Activated CD8-positive, alpha-beta memory T cell treated with anti-CD3 and anti-CD28 coated beads, Interleukin-2, amount 50 U/mL, for 24 hours (primary cell): ENCODE measurements around the gene AUH.
"Not testable (repeated sequence)": the region's sequence is repeated elsewhere in the genome, so short reads cannot be mapped to it uniquely, and the experiment has no call there.

ENCODE experiments used
- DNase-seq: peaks from one replicate; pipeline ENCODE4 v3.0.0-alpha.2; 2020; ENCODE audit errors: extremely low read depth

The AUH gene

DNA sequence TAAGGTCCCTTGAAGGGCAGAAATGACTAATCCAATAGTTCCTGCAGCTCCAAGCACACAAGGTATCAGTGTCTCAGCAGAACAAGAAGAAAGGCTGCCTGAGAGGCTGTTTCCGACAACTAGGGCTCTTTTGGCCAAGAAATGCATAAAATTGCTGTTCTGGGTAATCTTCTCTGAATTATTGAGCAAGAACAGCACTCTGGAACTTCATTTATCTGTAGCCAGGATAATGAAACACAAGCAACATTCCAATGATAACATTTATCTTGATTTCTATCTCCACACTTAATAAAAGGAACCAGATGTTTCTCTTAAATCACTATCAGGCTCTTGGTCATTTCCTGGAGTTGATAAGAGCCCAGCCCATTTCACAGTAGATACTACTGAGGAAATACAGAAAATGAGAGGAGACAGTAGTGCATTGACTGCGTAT lies 17.0 kb upstream of the AUH start:
- no peak for DNase-seq

DNA sequence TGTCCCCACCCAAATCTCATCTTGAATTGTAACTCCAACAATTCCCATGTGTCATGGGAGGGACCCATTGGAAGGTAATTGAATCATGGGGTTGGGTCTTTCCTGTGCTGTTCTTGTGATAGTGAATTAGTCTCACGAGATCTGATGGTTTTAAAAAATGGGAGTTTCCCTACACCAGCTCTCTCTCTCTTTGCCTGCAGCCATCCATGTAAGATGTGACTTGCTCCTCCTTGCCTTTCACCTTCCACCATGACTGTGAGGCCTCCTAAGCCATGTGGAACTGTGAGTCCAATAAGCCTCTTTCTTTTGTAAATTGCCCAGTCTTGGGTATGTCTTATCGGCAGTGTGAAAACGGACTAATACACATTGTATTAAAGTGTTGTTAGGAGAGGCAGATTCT lies 16.3 kb upstream of the AUH start:
- DNase-seq = not testable (repeated sequence)

DNA sequence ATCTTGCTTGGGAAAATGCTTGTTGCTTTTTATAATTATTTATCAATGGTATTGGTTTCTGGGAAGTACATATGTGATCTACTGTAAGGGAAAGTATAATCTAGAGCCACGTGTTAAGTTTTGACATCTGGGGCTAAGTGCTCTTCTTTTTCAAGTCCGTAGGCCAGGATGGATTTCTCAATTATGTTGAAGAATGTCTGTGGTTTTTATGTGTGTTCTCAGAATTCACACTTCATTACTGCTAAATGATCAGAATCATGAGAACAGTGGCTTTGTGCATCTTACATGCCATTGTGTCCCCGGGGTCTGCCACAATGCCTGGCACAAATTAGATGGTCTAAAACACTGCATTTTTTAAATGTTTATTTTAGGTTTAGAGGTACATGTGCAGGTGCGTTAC lies 14.5 kb upstream of the AUH start:
- DNase-seq = no peak

DNA sequence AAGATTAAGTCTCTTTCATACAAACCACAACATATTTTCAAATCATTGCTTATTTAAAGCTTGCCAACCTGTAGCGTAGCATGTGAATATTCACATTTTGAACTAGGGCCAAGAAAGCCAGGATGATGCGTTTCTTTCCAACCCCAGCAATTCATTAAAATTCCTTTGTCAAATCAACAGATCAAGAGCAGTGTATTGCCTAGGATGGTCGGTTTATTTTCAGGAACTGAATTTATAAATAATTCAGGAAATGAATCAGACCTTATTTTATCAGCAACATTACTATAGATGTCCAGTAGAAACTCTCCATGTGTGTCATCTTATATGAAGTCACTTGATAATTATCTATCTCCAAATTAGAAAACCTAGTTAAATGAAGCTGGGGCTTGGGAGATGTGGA lies 13.2 kb upstream of the AUH start:
- no peak for DNase-seq

DNA sequence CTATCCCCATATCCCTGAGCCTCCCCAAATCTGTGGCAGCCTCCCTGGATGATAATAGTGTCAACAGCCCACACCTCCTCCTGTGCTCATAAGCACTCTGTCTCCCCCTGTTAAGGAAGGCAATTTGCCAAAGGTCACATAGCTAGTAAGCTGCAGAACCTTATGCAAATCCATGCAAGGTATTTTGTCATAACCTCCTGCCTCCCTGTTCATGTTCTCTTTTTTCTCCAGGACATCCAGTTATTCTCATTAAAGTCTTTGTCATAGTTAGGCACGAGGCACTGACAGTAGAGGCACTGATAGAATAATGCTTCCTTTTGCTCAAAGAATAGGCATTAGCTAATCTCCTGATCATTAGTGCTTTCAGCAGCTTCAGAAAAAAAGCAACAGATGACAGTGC lies 10.2 kb upstream of the AUH start:
- no peak for DNase-seq

DNA sequence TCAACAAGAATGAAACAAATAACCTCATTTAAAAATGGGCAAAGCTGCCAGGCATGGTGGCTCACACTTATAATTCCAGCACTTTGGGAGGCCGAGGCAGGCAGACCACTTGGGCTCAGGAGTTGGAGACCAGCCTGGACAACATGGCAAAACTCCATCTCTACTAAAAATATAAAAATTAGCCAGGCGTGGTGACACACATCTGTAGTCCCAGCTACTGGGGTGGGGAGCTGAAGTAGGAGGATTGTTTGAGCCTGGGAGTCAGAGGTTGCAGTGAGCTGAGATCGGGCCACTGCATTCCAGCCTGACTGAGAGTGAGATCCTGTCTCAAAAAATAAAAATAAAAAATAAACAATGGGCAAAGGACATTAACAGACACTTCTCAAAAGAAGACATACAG lies 8.3 kb upstream of the AUH start:
- not testable (repeated sequence) for DNase-seq

DNA sequence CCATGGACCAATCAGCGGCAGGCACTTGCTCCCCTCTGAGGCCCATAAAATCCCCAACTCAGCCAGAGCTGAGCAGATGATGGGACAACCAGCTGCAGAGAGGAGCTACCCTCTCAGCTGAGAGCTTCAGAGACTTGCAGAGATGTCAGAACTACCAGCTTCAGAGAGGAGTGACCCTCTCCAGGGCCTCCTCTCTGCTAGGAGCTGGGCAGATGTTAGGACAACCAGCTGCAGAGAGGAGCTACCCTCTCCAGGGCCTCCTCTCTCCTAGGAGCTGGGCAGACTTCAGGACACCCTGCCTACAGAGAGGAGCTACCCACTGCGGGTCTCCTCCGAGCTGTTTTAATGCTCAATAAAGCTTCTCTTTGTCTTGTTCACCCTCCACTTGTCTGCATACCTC lies 3.0 kb upstream of the AUH start:
- DNase-seq = no peak

DNA sequence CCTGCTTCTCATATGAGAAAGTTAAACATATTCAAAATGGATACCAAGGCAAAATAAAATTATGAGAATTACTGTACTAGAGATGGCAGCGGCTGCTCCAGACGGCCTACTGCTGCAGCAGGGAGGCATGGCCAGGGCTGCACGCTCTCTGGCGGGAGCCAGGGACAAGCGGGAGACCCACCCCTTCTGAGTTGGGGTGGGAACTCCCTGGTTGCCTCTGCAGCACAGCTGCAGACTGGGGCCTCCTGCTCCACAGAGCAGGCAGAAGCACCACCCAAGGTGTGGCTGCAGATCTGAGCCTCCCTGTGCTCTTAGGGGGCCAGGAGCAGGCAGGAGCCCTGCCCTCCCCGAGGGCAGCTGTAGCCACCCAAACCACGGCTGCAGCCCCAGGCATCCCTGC lies 2.3 kb upstream of the AUH start:
- DNase-seq = no peak

DNA sequence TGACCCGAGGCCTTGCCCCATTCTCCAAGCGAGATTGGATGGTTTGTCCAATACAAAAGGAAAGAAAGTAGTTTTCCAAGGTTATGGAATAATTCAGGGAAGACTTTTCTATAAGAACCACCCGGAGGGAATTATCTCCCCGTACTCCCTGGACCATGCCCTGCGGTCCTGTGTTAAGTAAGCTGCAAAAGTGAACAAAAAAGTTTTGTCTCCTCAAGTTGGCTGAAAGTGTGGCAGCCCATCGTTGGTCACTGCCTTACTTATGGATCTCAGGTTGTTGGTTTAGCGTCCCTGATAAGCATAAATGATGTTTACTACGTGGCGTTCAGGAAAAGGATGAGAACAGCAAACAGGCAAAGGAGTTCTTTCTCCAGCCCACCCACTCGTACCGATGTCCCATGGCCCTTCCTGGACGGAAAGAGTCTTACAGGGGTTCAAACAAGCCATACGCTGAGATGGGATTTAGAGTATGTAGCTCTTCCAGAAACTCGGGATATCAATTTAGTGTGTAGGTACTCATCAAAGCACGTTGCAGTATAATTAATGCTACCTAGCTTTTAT lies 413 bp upstream of the AUH start:
- no peak for DNase-seq

DNA sequence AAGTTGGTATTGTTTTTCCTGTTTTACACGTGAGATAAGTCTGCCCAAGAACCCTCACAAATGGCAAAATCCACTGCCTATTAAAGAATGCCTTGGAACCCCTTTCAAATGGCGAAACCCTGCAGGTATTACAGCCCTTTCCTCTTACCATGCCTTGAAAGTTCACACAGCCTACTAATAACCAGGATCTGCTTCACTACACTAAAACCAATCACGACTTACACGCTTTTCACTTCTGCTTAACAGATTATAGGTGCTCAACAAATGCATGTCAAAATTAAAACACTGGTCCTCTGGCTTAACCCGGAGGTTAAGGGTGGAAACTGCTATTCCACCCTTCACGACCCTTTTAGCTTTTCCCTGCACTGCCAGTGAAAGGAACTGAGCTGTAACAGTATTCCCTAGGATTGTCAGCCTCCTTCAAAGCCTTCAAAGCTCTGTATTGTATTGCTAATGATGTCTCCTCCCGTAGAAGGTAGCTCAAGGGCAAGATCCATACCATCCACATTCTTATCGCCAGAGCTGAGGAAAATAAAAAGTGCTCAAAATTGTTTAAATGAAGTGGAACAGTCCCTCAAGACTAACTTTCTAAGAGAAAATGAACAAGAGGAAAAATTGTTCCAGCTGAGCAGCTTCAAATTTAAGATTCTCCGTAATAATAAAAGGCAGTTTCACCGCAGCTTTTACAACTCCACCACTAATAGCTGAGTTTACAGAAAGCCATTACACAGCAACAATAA lies 997 bp downstream of the AUH start:
- no peak for DNase-seq

DNA sequence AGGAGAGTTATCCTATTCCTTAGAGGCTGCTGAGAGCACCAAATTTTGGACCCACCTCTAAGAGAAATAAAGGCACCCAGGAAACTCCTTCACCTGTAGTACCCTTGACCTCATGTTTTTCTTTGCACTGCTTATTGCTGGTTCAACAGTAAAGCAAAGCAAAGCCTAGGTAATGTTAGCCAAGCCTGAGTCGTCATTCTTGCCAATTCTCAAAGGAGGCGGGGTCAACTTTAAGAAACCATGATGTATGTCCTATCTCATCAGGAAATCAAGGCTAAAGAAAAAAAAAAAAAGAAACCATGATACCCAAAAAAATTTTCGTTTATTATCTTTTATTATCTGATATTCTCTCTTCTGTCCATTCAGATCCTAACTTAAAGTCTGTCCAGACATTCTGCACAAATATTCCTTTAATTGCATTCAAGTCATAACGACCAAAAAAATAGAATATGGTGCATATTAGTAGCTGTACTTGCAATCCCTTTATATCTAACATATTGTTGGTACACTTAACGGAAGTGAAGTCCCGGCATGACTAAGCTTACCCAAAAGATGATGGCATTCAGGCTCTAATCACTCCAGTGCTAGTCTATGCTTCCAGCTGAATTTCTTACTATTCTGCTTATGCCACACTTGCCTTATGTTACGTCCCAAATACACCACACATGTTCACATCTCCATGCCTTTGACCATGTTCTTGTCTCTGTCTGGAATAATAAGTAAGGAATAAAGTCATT lies 1.8 kb downstream of the AUH start:
- no peak for DNase-seq

DNA sequence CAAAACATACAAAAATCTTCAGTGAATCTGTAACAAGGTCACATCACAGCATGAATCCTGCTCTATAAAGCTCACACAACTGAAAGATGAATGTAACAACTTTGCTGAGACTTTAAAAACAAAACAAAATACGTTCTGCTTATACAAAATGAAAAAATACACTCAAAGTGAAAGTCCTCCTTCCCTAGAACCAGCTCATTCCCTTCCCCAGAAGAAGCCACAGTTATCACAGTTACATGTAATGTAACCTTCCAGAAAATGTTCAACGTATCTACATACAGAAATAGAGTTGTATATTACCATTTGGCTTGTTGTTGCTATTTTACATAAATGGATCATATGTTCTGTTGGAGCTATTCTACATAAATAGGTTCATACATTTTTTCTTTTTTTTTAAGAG lies 2.6 kb downstream of the AUH start:
- no peak for DNase-seq

DNA sequence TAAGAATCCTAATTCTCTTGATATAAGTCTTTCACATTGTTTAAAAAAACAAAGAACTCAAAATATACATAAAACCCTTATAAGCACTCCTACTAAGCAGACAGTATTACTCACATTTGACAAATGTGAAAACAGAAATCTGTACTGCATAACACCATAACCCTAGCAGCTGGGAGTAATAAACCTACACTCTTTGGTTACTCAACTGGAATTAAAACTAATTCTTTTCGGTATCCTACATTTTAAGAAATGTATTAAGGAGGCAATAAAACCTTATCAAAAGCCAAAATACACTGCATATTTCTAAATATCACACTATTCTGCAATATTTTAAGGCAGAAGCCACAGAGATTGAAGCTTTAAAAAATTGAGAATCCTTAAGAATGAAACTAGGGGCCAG lies 6.8 kb downstream of the AUH start:
- no peak for DNase-seq

DNA sequence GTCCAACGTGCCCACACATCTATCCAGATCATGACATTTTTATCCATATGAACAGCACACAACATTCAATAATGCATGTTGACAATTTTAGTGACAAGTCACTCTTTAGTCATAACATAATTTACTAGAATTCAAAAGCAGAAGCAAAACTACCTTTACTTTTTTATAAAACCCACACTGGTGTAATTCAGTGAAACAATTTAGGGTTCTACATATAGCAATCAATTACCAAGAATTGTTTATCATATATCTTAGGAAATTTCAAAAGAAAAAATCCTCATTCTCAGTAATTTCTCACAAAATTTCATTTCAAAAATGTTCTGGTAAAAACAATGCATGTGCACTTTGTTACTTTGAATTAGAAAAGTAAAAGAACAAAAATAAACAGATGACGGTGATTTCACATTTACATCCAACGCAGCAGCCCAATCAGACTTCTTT lies 12.6 kb downstream of the AUH start:
- no peak for DNase-seq

DNA sequence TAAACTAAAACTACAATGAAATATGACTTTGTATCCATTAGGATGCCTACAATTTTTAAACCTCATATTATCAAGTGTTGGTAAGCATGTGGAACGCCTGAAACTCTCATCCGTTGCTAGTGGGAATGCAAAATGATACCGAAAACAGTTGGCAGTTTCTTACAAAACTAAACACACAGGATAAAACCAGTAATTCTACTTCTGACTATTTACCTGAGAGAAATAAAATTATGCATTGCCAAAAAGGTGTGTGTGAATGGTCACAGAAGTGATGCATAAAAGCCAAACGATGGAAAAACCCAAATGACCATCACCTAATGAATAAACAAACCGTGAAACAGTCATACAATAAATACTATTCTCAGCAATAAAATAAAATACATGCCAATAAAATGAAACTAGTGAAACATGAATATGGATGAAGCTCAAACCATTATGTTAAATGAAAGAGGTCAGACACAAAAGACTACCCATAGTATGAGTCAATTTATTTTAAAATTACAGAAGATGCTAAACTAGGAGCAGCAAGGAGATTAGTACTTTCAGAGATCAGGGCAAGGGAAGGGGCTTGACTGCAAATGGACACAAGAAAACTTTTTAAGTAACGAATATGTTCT lies 13.4 kb downstream of the AUH start:
- no peak for DNase-seq

DNA sequence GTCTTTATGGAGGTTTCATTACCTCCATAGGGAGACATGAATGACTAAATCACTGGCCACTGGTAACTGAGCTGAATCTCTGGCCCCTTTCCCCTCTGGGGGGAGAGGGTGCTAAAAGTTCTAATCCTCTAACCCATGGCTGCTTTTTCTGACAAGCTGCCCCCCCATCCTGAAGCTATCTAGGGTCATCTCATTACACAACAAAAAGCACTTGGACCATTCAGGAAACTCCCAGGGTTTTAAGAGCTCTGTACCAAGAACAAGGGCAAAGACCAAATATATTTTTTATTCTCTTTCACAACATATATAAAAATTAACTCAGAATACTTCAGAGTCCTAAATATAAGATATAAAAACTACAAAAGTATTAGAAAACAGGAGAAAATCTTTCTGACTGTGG lies 14.3 kb downstream of the AUH start:
- DNase-seq = no peak

DNA sequence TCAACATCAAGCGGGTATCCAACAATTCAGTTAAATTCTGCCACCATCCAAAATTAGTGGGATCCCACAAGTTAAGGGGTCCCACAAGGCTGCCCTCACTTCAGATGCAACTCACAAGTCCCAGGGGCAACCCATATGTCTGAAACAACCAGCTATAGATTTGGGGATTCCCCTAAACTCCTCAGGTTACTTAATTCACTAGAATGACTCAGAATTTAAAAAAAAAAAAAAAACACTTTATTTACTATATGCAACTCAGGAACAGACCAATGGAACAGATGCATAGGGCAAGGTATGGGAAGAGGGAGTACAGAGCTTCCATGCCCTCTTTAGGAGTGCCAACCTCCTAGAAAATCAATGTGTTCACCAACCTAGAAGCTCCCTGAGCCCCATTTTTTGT lies 15.1 kb downstream of the AUH start:
- DNase-seq = no peak

DNA sequence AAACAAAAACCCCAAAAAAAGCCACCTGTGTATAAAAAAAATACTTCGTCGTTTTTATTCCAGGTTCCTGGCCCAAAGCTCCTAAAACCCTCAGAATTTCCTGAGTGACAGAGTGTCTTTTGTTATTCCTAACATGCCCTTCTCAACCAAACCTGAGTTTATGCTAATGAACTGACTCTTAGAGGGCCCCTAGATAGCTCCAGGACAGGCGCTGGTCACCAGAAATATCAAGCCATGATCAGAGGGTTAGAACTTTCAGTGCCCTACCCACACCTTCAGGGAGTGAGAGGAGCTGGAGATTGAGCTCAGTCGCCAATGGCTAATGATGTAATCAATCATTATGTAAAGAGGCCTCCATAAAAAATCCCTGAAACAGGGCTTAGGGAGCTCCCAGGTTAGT lies 15.7 kb downstream of the AUH start:
- no peak for DNase-seq

DNA sequence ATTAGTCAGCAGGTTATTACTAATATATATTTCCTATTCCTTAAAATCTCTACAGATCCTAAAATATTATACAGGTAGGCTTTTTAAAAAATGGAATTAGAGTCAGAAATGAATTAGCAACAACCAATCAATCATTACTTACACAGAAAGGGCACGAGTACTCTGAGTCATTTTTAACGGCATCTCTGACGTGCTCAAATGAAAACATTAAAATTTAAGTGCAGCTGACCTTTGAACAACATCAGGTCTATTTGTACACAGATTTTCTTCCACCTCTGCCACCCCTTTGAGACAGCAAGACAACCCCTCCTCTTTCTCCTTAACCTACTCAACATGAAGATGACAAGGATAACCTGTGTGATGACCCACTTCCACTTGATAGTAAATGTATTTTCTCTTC lies 19.1 kb downstream of the AUH start:
- DNase-seq = no peak

DNA sequence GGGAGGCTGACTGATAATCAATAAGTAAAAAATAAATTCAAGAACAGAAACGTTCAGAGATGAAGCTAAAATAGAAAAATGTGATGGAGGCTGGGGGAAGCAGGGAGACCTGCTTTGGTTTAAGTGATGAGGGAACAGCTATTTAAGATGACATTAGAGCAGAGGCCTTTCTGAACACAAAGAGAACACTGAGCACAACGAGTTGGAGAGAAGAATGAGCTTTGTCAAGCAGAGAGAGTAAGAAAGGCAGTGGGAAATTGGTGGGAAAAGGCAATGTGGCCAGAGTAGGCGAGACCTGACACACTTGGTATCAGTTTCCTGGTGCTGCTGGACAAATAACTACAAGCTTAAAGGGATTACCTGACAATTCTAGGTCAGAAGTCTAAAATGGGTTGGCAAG lies 20.0 kb downstream of the AUH start:
- DNase-seq = no peak

DNA sequence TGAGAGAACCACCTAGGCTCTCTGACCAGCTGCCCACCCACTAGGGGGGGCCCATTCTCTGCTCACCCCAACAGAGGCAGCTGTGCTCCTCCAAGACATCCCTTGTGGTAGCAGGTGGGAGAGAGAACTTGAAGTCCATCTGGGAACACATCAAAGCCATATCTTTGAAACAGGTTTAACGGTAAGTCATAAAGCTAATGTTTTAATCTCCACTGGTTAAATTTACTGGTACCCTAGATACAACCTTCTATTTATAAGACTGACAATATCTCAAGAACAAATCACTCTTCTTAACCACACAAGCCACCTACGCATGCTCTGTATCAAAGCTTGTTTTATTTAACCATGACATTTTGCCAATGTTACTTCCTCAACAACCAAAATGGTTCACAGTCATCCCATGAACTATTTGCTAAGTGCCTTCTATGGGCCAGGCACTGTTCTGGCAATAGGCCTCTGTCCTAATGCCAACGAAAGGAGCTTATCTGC lies 20.4 kb downstream of the AUH start:
- DNase-seq = no peak

DNA sequence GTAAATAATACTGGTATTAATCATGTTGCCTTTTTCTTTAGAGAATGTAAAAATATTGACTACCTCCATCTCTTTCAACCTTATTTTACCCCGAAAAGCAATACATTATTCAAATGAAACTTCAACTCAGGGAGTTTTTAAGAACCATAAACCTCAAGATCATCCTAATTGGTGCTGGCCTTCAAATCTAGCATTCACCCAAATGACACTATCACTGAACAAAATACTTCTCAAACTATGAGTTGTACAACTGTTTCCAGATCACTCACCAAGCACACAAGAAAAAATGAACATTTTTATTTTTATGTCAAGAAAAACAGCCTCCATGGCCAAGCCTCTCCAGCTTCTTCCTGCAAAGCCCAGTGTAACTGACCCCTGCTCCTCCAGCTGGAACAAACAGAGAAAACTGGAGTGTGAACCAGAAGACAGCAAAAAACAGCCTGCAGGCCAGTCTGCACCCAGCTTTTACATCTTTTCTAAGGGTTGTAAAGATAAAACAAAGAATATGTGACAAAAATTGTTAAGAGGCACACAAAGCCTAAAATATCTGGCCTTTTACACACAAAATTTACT lies 21.2 kb downstream of the AUH start:
- DNase-seq = no peak
